Measurements from ENCODE around the gene NEUROD2.

NEUROD2 gene

DNA sequence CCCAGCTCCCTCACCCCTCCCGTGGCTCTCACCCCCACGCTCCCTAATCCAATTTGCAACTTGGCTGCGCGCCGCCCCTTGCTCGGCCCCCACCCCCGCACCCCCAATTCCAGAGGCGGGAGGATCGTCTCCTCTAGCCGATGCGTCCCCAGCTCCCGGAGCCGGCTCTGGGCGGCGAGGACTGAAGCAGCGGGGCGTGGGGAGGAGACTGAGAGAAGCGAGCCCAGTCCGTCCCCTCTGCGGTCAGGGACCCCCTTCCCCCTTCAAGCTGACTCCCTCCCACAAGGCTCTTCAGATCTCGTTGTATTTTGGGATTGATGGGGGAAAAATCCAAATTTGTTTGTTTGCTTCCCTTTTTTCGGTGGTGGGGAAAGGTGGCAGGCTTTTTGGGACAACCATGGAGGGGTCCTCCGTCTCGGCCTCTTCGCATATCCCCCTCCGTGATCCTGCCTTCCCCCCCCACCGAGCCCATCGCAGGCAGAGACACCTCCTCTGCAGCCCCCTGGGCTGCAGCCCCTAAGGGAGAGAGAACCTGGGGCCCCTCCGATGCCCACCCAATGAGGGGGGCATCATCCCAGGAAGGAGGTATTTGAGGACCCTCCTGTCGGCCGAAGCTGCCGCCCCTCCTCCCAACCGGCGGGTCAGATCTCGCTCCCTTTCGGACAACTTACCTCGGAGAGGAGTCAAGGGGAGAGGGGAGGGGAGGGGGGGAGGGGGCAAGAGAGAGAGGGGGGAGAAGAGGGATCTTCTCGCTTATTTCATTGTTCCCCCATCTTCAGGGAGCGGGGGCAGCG is 466 bp downstream of the NEUROD2 start:
- TF ChIP-seq ZNF76 (tag by site-specific recombination; IDR thresholded peaks at IDR 0.05; ENCODE audit: borderline replicate concordance, low read depth) (peak; percentile 57; the same call in 1 of the 2 replicates), AEBP2 (tag by site-specific recombination; IDR thresholded peaks at IDR 0.05; ENCODE audit: borderline replicate concordance) (no peak), ZBTB48 (tag by site-specific recombination; IDR thresholded peaks at IDR 0.05) (0 out of 2 replicates have a peak, but pooled peaks have one; percentile 12), ZNF510 (tag by site-specific recombination; IDR thresholded peaks at IDR 0.05; ENCODE audit: insufficient replicate concordance) (no peak), ZNF341 (tag by site-specific recombination; IDR thresholded peaks at IDR 0.05; ENCODE audit: low read depth) (0 out of 2 replicates have a peak, but pooled peaks have one; percentile 24), ZBTB1 (tag by site-specific recombination; IDR thresholded peaks at IDR 0.05) (no peak), BCL11B (tag by site-specific recombination; IDR thresholded peaks at IDR 0.05; ENCODE audit: low read depth) (no peak), ZNF660 (tag by site-specific recombination; IDR thresholded peaks at IDR 0.05) (no peak), ZFHX2 (tag by site-specific recombination; conservative IDR thresholded peaks at IDR 0.05) (peak; percentile 78), MEIS1 (CRISPR knock-in tag; IDR thresholded peaks at IDR 0.05; ENCODE audit: borderline replicate concordance) (no peak), ZNF580 (tag by site-specific recombination; IDR thresholded peaks at IDR 0.05) (no peak), GLIS2 (tag by site-specific recombination; IDR thresholded peaks at IDR 0.05) (peak; percentile 31; the same call in 1 of the 2 replicates), ZNF155 (tag by site-specific recombination; IDR thresholded peaks at IDR 0.05) (no peak), SP3 (tag by site-specific recombination; IDR thresholded peaks at IDR 0.05) (0 out of 2 replicates have a peak, but pooled peaks have one; percentile 35), SCRT1 (tag by site-specific recombination; IDR thresholded peaks at IDR 0.05; ENCODE audit: borderline replicate concordance) (no peak), ZNF335 (tag by site-specific recombination; conservative IDR thresholded peaks at IDR 0.05) (peak; percentile 22), SP2 (tag by site-specific recombination; IDR thresholded peaks at IDR 0.05) (no peak), ZBTB17 (tag by site-specific recombination; IDR thresholded peaks at IDR 0.05) (no peak), ZFP41 (tag by site-specific recombination; IDR thresholded peaks at IDR 0.05; ENCODE audit: borderline replicate concordance) (no peak), ZNF174 (tag by site-specific recombination; IDR thresholded peaks at IDR 0.05) (no peak), EGR2 (tag by site-specific recombination; IDR thresholded peaks at IDR 0.05; ENCODE audit: low read depth) (peak; percentile 39)
- TF ChIP-seq, protein P1, sequence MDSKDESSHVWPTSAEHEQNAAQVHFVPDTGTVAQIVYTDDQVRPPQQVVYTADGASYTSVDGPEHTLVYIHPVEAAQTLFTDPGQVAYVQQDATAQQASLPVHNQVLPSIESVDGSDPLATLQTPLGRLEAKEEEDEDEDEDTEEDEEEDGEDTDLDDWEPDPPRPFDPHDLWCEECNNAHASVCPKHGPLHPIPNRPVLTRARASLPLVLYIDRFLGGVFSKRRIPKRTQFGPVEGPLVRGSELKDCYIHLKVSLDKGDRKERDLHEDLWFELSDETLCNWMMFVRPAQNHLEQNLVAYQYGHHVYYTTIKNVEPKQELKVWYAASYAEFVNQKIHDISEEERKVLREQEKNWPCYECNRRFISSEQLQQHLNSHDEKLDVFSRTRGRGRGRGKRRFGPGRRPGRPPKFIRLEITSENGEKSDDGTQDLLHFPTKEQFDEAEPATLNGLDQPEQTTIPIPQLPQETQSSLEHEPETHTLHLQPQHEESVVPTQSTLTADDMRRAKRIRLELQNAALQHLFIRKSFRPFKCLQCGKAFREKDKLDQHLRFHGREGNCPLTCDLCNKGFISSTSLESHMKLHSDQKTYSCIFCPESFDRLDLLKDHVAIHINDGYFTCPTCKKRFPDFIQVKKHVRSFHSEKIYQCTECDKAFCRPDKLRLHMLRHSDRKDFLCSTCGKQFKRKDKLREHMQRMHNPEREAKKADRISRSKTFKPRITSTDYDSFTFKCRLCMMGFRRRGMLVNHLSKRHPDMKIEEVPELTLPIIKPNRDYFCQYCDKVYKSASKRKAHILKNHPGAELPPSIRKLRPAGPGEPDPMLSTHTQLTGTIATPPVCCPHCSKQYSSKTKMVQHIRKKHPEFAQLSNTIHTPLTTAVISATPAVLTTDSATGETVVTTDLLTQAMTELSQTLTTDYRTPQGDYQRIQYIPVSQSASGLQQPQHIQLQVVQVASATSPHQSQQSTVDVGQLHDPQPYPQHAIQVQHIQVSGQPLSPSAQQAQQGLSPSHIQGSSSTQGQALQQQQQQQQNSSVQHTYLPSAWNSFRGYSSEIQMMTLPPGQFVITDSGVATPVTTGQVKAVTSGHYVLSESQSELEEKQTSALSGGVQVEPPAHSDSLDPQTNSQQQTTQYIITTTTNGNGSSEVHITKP (tag by site-specific recombination; IDR thresholded peaks at IDR 0.05): no peak
- TF ChIP-seq, protein P2, sequence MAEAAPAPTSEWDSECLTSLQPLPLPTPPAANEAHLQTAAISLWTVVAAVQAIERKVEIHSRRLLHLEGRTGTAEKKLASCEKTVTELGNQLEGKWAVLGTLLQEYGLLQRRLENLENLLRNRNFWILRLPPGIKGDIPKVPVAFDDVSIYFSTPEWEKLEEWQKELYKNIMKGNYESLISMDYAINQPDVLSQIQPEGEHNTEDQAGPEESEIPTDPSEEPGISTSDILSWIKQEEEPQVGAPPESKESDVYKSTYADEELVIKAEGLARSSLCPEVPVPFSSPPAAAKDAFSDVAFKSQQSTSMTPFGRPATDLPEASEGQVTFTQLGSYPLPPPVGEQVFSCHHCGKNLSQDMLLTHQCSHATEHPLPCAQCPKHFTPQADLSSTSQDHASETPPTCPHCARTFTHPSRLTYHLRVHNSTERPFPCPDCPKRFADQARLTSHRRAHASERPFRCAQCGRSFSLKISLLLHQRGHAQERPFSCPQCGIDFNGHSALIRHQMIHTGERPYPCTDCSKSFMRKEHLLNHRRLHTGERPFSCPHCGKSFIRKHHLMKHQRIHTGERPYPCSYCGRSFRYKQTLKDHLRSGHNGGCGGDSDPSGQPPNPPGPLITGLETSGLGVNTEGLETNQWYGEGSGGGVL (tag by site-specific recombination; IDR thresholded peaks at IDR 0.05): 0 out of 2 replicates have a peak, but pooled peaks have one; percentile 17
- TF ChIP-seq, protein P3, sequence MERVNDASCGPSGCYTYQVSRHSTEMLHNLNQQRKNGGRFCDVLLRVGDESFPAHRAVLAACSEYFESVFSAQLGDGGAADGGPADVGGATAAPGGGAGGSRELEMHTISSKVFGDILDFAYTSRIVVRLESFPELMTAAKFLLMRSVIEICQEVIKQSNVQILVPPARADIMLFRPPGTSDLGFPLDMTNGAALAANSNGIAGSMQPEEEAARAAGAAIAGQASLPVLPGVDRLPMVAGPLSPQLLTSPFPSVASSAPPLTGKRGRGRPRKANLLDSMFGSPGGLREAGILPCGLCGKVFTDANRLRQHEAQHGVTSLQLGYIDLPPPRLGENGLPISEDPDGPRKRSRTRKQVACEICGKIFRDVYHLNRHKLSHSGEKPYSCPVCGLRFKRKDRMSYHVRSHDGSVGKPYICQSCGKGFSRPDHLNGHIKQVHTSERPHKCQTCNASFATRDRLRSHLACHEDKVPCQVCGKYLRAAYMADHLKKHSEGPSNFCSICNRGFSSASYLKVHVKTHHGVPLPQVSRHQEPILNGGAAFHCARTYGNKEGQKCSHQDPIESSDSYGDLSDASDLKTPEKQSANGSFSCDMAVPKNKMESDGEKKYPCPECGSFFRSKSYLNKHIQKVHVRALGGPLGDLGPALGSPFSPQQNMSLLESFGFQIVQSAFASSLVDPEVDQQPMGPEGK (tag by site-specific recombination; IDR thresholded peaks at IDR 0.05): peak; percentile 2; the same call in 1 of the 2 replicates
- H3K27ac ChIP-seq (ENCODE audit: extremely low read depth, low read depth, low read length): no peak overlapping the region; the same call in 1 of the 2 replicates
- ChIA-PET POLR2A (interaction anchor here (0.6 to 0.8 kb wide), 2 partner anchors 9 to 23 kb away, joined by 3 to 6 read pairs; no protein-coding TSS in a partner anchor), CTCF (interaction anchor here (1.4 to 3.0 kb wide), 2 partner anchors 12 to 15 kb away, joined by 5 to 41 read pairs; no protein-coding TSS in a partner anchor)
- H3K4me3 ChIP-seq (ENCODE audit: low read depth, low read length): peak overlapping the region; percentile 22
- H3K9me3 ChIP-seq (ENCODE audit: control insufficient read depth, insufficient read depth, low read depth, low read length): no peaks in the 10 kb centered on the region
- peaks cover 24% of the 10 kb centered on the region for H3K4me1 ChIP-seq (ENCODE audit: control insufficient read depth, insufficient read depth, low read length)
- H3K36me3 ChIP-seq (ENCODE audit: control insufficient read depth in 2 of 2, insufficient read depth in 1 of 2, low read length in 2 of 2): no peaks in the 10 kb centered on the region

Measured in HEK293 (cell line).